Mammary epithelial cell (primary cell): ENCODE results near the gene SLC25A44.

ENCODE experiments used
- CTCF ChIP-seq, 2 donors: IDR thresholded peaks in 1 of 2; conservative IDR thresholded peaks in 1 of 2; 2 replicates each; pipeline ENCODE4 v1.5.1; 2011 to 2012; ENCODE audit warnings: inconsistent platforms in 2 of 2, low read length in 2 of 2, mild to moderate bottlenecking in 2 of 2, control low read depth in 1 of 2, low read depth in 1 of 2; ENCODE audit not compliant: insufficient read depth in 1 of 2; ENCODE audit errors: extremely low read depth in 1 of 2
- EZH2 ChIP-seq: IDR thresholded peaks from 2 replicates; pipeline ENCODE4 v1.6.1; 2012; ENCODE audit warnings: low read length, inconsistent platforms, borderline replicate concordance

- TF ChIP-seq EZH2 = no peak
- TF ChIP-seq CTCF (conservative IDR thresholded peaks at IDR 0.05 in 1 of 2, IDR thresholded peaks at IDR 0.05 in 1 of 2; ENCODE audit: extremely low read depth in 1 of 2, insufficient read depth in 1 of 2, low read depth in 1 of 2, low read length in 2 of 2) = no peak
These were observed 48.8 kb downstream of the SLC25A44 start for GRCh38 chr1:156242738-156243137.
